ENCODE measurements around the gene STMP1. TPM values are rescaled to one million over a fixed set of nuclear protein-coding genes. Genes with fewer than 3 reads are reported as not detected.

The STMP1 gene
- total RNA-seq, 1 donor, result 18.8 TPM

DNA sequence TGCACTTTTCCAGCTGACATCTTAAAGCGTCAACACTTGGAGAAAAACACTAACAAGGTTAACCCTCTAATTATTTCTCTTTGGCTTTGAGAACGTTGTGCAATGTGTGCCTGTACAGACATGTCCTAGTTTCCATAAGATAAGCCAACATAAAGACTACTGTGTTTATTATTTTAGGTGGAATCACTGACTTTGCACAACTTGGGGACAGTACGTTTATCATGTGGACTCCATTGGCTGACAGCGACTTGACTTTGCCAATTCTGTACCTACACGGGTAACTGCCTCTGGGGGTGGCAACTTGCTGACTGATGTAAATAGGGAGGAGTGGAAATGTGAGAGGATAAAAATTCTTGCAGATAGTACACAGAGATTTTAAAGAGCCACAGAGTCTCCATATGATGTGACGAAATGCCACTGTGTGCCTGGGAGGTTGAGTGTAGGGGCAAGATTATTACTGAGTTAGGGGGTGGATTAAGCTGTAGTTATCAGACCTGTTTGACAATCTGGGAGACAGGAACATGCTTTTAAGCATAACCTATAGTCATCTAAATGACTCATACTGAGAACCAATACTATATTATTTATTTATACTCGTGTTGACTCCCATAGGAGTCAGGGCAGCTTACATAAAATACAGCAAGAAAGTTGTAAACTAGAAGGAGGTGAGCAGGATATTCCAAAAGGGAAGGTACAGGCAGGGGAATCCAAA, 44.7 kb downstream of the STMP1 start:
- no peaks in the 10 kb centered on the region for H3K9me3 ChIP-seq (ENCODE audit: low read depth, low read length)
- no peaks in the 10 kb centered on the region for H3K79me2 ChIP-seq (ENCODE audit: insufficient read depth, low read length)
- no peaks in the 10 kb centered on the region for H3K36me3 ChIP-seq (ENCODE audit: insufficient read depth, low read length)
- no peak for DNase-seq (ENCODE audit: insufficient read length, low spot score, missing footprints)
- no peaks in the 10 kb centered on the region for H3K4me1 ChIP-seq (ENCODE audit: insufficient read depth, low read length)
- no peaks in the 10 kb centered on the region for H3K27me3 ChIP-seq (ENCODE audit: insufficient read depth, low read length)
- H3K4me2 ChIP-seq (ENCODE audit: insufficient read depth, low read length), result no peak overlapping the region
- H4K20me1 ChIP-seq (ENCODE audit: insufficient read depth, low read length), result no peaks in the 10 kb centered on the region
- H3K27ac ChIP-seq (ENCODE audit: low read depth, low read length), result no peak overlapping the region
- H3K4me3 ChIP-seq (ENCODE audit: insufficient read depth, low read length), result no peak overlapping the region
- TF ChIP-seq, protein P1, sequence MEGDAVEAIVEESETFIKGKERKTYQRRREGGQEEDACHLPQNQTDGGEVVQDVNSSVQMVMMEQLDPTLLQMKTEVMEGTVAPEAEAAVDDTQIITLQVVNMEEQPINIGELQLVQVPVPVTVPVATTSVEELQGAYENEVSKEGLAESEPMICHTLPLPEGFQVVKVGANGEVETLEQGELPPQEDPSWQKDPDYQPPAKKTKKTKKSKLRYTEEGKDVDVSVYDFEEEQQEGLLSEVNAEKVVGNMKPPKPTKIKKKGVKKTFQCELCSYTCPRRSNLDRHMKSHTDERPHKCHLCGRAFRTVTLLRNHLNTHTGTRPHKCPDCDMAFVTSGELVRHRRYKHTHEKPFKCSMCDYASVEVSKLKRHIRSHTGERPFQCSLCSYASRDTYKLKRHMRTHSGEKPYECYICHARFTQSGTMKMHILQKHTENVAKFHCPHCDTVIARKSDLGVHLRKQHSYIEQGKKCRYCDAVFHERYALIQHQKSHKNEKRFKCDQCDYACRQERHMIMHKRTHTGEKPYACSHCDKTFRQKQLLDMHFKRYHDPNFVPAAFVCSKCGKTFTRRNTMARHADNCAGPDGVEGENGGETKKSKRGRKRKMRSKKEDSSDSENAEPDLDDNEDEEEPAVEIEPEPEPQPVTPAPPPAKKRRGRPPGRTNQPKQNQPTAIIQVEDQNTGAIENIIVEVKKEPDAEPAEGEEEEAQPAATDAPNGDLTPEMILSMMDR (IDR thresholded peaks at IDR 0.05; ENCODE audit: extremely low read depth, low read depth, low read length), result no peak
- no peak overlapping the region for H2AFZ ChIP-seq (ENCODE audit: low read length)

- no peak overlapping the region for H3K27ac ChIP-seq (ENCODE audit: low read depth, low read length)
- TF ChIP-seq, protein P1 (IDR thresholded peaks at IDR 0.05; ENCODE audit: extremely low read depth, low read depth, low read length), result no peak
- no peak for DNase-seq (ENCODE audit: insufficient read length, low spot score, missing footprints)
- H3K79me2 ChIP-seq (ENCODE audit: insufficient read depth, low read length), result no peaks in the 10 kb centered on the region
- H3K4me3 ChIP-seq (ENCODE audit: insufficient read depth, low read length), result no peak overlapping the region
- H3K27me3 ChIP-seq (ENCODE audit: insufficient read depth, low read length), result no peaks in the 10 kb centered on the region
- H4K20me1 ChIP-seq (ENCODE audit: insufficient read depth, low read length), result no peaks in the 10 kb centered on the region
- H3K9me3 ChIP-seq (ENCODE audit: low read depth, low read length), result no peaks in the 10 kb centered on the region
- H3K36me3 ChIP-seq (ENCODE audit: insufficient read depth, low read length), result no peaks in the 10 kb centered on the region
- no peak overlapping the region for H2AFZ ChIP-seq (ENCODE audit: low read length)
- no peaks in the 10 kb centered on the region for H3K4me1 ChIP-seq (ENCODE audit: insufficient read depth, low read length)
- no peak overlapping the region for H3K4me2 ChIP-seq (ENCODE audit: insufficient read depth, low read length)
Observed at GRCh38 chr7:135707570-135707966, 45.3 kb downstream of the STMP1 start.

DNA sequence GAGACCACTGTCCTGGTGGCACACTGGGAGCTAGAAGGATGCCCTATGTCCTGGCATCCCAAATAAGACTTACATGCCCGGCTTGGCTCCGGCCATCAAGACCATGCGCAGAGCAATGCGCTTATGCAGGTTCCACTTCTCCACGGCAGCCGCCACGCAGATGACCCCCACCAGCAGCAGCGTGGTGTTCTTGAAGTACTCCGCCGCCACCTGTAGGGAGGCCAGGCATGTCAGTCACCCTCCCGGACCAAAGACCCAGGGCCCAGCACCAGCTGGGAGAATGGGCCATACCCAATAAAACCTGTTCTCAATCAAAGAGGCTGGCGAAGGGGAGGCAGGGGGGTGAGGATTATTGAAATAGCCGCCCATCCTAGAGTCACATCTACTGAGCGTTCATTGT, 45.7 kb downstream of the STMP1 start:
- Histone ChIP-seq H4K20me1 (ENCODE audit: insufficient read depth, low read length) (no peaks in the 10 kb centered on the region), H2AFZ (ENCODE audit: low read length) (no peak overlapping the region)

DNA sequence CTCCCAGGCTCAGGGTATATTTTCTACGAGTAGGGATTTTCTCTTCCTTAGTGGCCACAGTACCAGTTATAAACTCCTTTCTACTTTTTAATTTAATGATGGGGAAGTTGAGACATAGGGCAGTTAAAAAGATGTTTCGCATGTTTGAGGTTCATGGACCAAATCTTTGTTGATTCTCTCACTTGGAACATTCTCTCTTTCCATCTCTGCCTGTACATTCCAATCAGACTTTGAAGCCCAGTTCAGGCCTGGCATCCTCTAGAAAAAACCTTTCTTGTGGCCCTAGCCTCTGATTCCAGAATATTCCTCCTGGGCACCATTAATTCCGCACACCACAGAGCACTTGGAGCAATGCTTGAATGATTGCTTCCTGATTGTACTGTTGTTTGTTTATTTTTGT, 47.2 kb downstream of the STMP1 start:
- Histone ChIP-seq H4K20me1 (ENCODE audit: insufficient read depth, low read length) (no peaks in the 10 kb centered on the region), H3K27me3 (ENCODE audit: insufficient read depth, low read length) (no peaks in the 10 kb centered on the region), H2AFZ (ENCODE audit: low read length) (no peak overlapping the region), H3K4me1 (ENCODE audit: insufficient read depth, low read length) (peaks cover 9% of the 10 kb centered on the region), H3K4me2 (ENCODE audit: insufficient read depth, low read length) (no peak overlapping the region), H3K79me2 (ENCODE audit: insufficient read depth, low read length) (no peaks in the 10 kb centered on the region), H3K36me3 (ENCODE audit: insufficient read depth, low read length) (no peaks in the 10 kb centered on the region), H3K4me3 (ENCODE audit: insufficient read depth, low read length) (no peak overlapping the region), H3K9me3 (ENCODE audit: low read depth, low read length) (no peaks in the 10 kb centered on the region), H3K27ac (ENCODE audit: low read depth, low read length) (no peak overlapping the region)
- no peak for DNase-seq (ENCODE audit: insufficient read length, low spot score, missing footprints)
- TF ChIP-seq, protein P1 (IDR thresholded peaks at IDR 0.05; ENCODE audit: extremely low read depth, low read depth, low read length), result no peak

More for the DNA sequence above, 45.7 kb downstream of the STMP1 start:
- Histone ChIP-seq H3K9me3 (ENCODE audit: low read depth, low read length) (no peaks in the 10 kb centered on the region), H3K4me1 (ENCODE audit: insufficient read depth, low read length) (no peaks in the 10 kb centered on the region), H3K36me3 (ENCODE audit: insufficient read depth, low read length) (no peaks in the 10 kb centered on the region), H3K27ac (ENCODE audit: low read depth, low read length) (no peak overlapping the region), H3K27me3 (ENCODE audit: insufficient read depth, low read length) (no peaks in the 10 kb centered on the region), H3K4me3 (ENCODE audit: insufficient read depth, low read length) (no peak overlapping the region), H3K4me2 (ENCODE audit: insufficient read depth, low read length) (no peak overlapping the region), H3K79me2 (ENCODE audit: insufficient read depth, low read length) (no peaks in the 10 kb centered on the region)
- DNase-seq (ENCODE audit: insufficient read length, low spot score, missing footprints), result no peak
- TF ChIP-seq, protein P1 (IDR thresholded peaks at IDR 0.05; ENCODE audit: extremely low read depth, low read depth, low read length), result no peak

Data from osteoblast (primary cell).